Measurements from ENCODE around the gene GP1BA.

GRCh38 chr17:4933646-4934045 is 1.6 kb downstream of the GP1BA start:
- TF ChIP-seq CTCF (conservative IDR thresholded peaks at IDR 0.05 in 1 of 2, IDR thresholded peaks at IDR 0.05 in 1 of 2; ENCODE audit: low read depth in 1 of 2, low read length in 2 of 2) (no peak), EZH2 (IDR thresholded peaks at IDR 0.05; ENCODE audit: low read length, missing control alignments) (no peak)
